Endothelial cell of umbilical vein (primary cell): ENCODE results near the gene ADPRH. TPM values are rescaled to one million over a fixed set of nuclear protein-coding genes. Genes with fewer than 3 reads are reported as not detected.

Source experiments
- BruUV-seq: library from RNA; stranded (reverse); fragments of 400-500 nt; replicated peaks from 2 replicates; lab custom pipeline; 2021; lab: Mats Ljungman, UMichigan
- CTCF ChIA-PET: fragments of 300-600, 350-600 bp; sonication (Branson Sonifier 250); formaldehyde crosslinking; loops from one replicate; lab custom pipeline; 2021; ENCODE audit warnings: antibody characterized with exemption, inconsistent platforms; lab: Charles Lee
- POLR2A ChIA-PET: fragments of 300-600, 350-600 bp; sonication (Branson Sonifier 250); formaldehyde crosslinking; loops from one replicate; lab custom pipeline; 2021; ENCODE audit warnings: antibody characterized with exemption, inconsistent platforms; lab: Charles Lee
- DNase-seq: peaks from one replicate; pipeline ENCODE4 v3.0.0-alpha.2; 2011; ENCODE audit warnings: low read depth, low spot score
- FAIRE-seq: peaks from 2 replicates; lab custom pipeline; 2011; peaks lifted over from hg19 to GRCh38; lab: Jason Lieb, UNC
- H2AFZ ChIP-seq: 2 replicates; pipeline ENCODE4 v1.6.0; 2012; ENCODE audit warnings: low read depth, low read length, control low read depth, inconsistent platforms
- H3K27ac ChIP-seq: 2 replicates; pipeline ENCODE4 v1.5.1; 2011; ENCODE audit warnings: low read depth, mild to moderate bottlenecking, control low read depth, low read length, moderate library complexity; ENCODE audit not compliant: insufficient read depth
- H3K27me3 ChIP-seq, 2 experiments: 2 replicates each; pipeline versions ENCODE4 v1.6.0 to v1.6.1; 2011; ENCODE audit warnings: low read length in 2 of 2, mixed read lengths in 1 of 2; ENCODE audit not compliant: control insufficient read depth in 2 of 2, insufficient read depth in 2 of 2
- H3K36me3 ChIP-seq, 2 experiments: 2 replicates in 1 of 2; 3 replicates in 1 of 2; pipeline ENCODE4 v1.5.1; 2011; ENCODE audit warnings: low read length in 2 of 2, mild to moderate bottlenecking in 1 of 2, moderate library complexity in 1 of 2; ENCODE audit not compliant: control insufficient read depth in 2 of 2, insufficient read depth in 2 of 2; ENCODE audit errors: extremely low read depth in 1 of 2
- H3K4me1 ChIP-seq: 3 replicates; pipeline ENCODE4 v1.5.1; 2011; ENCODE audit warnings: mild to moderate bottlenecking, low read length; ENCODE audit not compliant: control insufficient read depth, insufficient read depth; ENCODE audit errors: extremely low read depth
- H3K4me2 ChIP-seq: 2 replicates; pipeline ENCODE4 v1.6.1; 2011; ENCODE audit warnings: low read length, control low read depth, mixed read lengths; ENCODE audit not compliant: insufficient read depth
- H3K4me3 ChIP-seq, 3 experiments: fragments of 200-600 bp in 1 of 3; sonication (generic), shearing (Covaris generic) in 1 of 3; replicated peaks in 1 of 3; 2 replicates each; pipeline ENCODE4 v1.5.1; 2011 to 2016; ENCODE audit warnings: control low read depth in 3 of 3, low read length in 3 of 3, mild to moderate bottlenecking in 2 of 3, inconsistent platforms in 1 of 3, low read depth in 1 of 3, moderate library complexity in 1 of 3; ENCODE audit not compliant: insufficient read depth in 1 of 3
- H3K79me2 ChIP-seq: 2 replicates; pipeline ENCODE4 v1.6.0; 2012; ENCODE audit warnings: low read length, inconsistent platforms; ENCODE audit not compliant: control insufficient read depth, insufficient read depth
- H3K9ac ChIP-seq: replicated peaks from 2 replicates; pipeline ENCODE3; 2011; ENCODE audit warnings: low read length, control low read depth; ENCODE audit not compliant: insufficient read depth; ENCODE audit errors: extremely low read depth
- H3K9me1 ChIP-seq: replicated peaks from 3 replicates; pipeline ENCODE4 v1.6.0; 2011; ENCODE audit warnings: mild to moderate bottlenecking, low read length; ENCODE audit not compliant: control insufficient read depth, insufficient read depth; ENCODE audit errors: extremely low read depth
- H3K9me3 ChIP-seq: replicated peaks from 2 replicates; pipeline ENCODE4 v1.5.1; 2012; ENCODE audit warnings: low read length, inconsistent platforms; ENCODE audit not compliant: control insufficient read depth, insufficient read depth
- H4K20me1 ChIP-seq: replicated peaks from 2 replicates; pipeline ENCODE3; 2011; ENCODE audit warnings: mild to moderate bottlenecking, low read length; ENCODE audit not compliant: control insufficient read depth, insufficient read depth; ENCODE audit errors: extremely low read depth
- CTCF ChIP-seq, 2 donors: IDR thresholded peaks; 1 replicate in 1 of 2; 2 replicates in 1 of 2; pipeline ENCODE4 v1.5.1; 2011; ENCODE audit warnings: low read length in 2 of 2, mild to moderate bottlenecking in 2 of 2, moderate library complexity in 2 of 2, control low read depth in 1 of 2, inconsistent platforms in 1 of 2, low read depth in 1 of 2; ENCODE audit not compliant: insufficient read depth in 1 of 2; ENCODE audit errors: extremely low read depth in 1 of 2
- EZH2 ChIP-seq: IDR thresholded peaks from 2 replicates; pipeline ENCODE4 v1.6.1; 2012; ENCODE audit warnings: borderline replicate concordance, low read depth, mild to moderate bottlenecking, moderate library complexity, low read length, inconsistent platforms; ENCODE audit not compliant: severe bottlenecking
- FOS ChIP-seq: IDR thresholded peaks from 2 replicates; pipeline ENCODE4 v1.6.1; 2011; ENCODE audit warnings: mild to moderate bottlenecking, low read length, moderate library complexity, borderline replicate concordance; ENCODE audit not compliant: insufficient read depth
- GATA2 ChIP-seq: IDR thresholded peaks from 2 replicates; pipeline ENCODE4 v1.7.0; 2011; ENCODE audit warnings: low read depth, mild to moderate bottlenecking, moderate library complexity, mixed read lengths, low read length; ENCODE audit not compliant: insufficient read length, insufficient read depth
- JUN ChIP-seq: IDR thresholded peaks from 2 replicates; pipeline ENCODE4 v1.6.1; 2011; ENCODE audit warnings: borderline replicate concordance, low read depth; ENCODE audit not compliant: insufficient read length, insufficient read depth
- MYC ChIP-seq: IDR thresholded peaks from one replicate; pipeline ENCODE4 v1.6.1; 2011; ENCODE audit warnings: mild to moderate bottlenecking, low read depth, low read length
- POLR2A ChIP-seq: IDR thresholded peaks from 2 replicates; pipeline ENCODE4 v1.6.1; 2012; ENCODE audit warnings: low read depth, mild to moderate bottlenecking, control low read depth, low read length
- POLR2AphosphoS5 ChIP-seq: IDR thresholded peaks from 2 replicates; pipeline ENCODE4 v1.6.1; 2012; ENCODE audit warnings: low read depth, mild to moderate bottlenecking, control low read depth, low read length, moderate library complexity; ENCODE audit not compliant: insufficient read depth
- dilution Hi-C: fragments of 300-500 bp; cut with MboI; formaldehyde crosslinking; loops from one replicate; pipeline ENCODE4 v1.15.0; 2019; ENCODE audit warnings: low sequenced_read_pairs; ENCODE audit not compliant: extremely low pct_ligation_motif_present
- intact Hi-C: fragments of 100-400 bp; cut with micrococcal nuclease; formaldehyde crosslinking; loops from one replicate; pipeline ENCODE4 v1.10.0; 2022
- polyA plus RNA-seq, 4 experiments: library from polyadenylated mRNA; depleted of rRNA in 3 of 4; stranded (reverse) in 3 of 4; unstranded in 1 of 4; fragments of >200 nt; gene quantifications; 2 replicates each; pipeline versions ENCODE4 v1.2.1 to v1.2.3, GENCODE V29; 2011 to 2012; ENCODE audit warnings: missing spikeins in 1 of 4
- total RNA-seq: library from RNA; stranded (reverse); gene quantifications from 2 replicates; pipeline ENCODE4 v1.2.3, GENCODE V29; 2021
- TF ChIP-seq, protein P1 (sequence below): IDR thresholded peaks from 2 replicates; pipeline ENCODE4 v1.6.1; 2011; ENCODE audit not compliant: insufficient read depth, insufficient read length

Gene ADPRH
- total and polyA plus RNA-seq, 2 donors (not counting 3 experiments of a cell fraction or from before 2014, with no cell fraction given) = 3.5 to 8.0 TPM

DNA sequence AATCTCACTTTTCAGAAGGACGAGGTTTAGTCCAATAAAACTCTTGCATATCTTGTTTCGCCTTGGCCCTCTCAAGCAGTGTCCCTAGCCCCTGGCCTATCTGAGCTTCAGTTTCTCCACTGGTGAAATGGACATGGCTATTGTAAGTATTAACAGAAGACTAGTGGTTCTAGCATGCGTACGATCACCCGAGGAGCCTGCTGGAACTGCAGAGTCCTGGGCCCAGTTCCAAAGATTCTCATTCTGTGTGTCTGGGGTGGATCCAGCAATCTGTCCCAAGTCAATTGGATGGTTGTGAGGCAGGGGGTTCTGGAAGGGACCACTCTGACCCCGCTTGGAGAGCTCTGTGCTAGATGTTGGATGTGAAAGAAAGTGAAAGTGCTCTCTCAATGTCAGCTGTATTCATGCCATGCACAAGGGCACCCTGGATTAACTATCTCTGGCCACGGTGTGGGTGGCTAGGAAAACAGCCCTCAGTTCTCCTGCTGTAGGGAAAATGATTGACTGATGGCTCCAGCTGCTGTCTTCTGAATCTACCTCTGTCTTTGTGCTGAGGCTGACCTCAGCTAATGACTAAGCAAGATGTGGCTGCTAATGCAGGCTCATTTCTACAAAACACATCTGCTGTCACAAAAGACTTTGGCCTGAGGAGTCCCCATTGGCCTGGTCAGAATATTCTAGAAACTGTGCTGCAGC is 16.5 kb downstream of the ADPRH start:
- Histone ChIP-seq H3K9me1 (no peaks in the 10 kb centered on the region), H3K9me3 (no peaks in the 10 kb centered on the region), H3K4me2 (no peak overlapping the region), H3K9ac (no peak overlapping the region), H4K20me1 (no peaks in the 10 kb centered on the region), H2AFZ (peak overlapping the region; percentile 2), H3K27ac (no peak overlapping the region), H3K4me3 (no peak overlapping the region), H3K4me1 (peaks cover 12% of the 10 kb centered on the region), H3K27me3 (no peaks in the 10 kb centered on the region), H3K36me3 (no peaks in the 10 kb centered on the region), H3K79me2 (no peaks in the 10 kb centered on the region)
- intact Hi-C loops (no loop called here), dilution Hi-C loops (no loop called here)
- FAIRE-seq (no peak), DNase-seq (no peak)
- BruUV-seq = no TSS peak
- no peak for TF ChIP-seq JUN
- no peak for TF ChIP-seq EZH2
- no peak for TF ChIP-seq GATA2
- TF ChIP-seq, protein P1, sequence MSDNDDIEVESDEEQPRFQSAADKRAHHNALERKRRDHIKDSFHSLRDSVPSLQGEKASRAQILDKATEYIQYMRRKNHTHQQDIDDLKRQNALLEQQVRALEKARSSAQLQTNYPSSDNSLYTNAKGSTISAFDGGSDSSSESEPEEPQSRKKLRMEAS = no peak
- TF ChIP-seq POLR2A = no peak
- no peak for TF ChIP-seq CTCF (IDR thresholded peaks at IDR 0.05; ENCODE audit: extremely low read depth in 1 of 2, insufficient read depth in 1 of 2, low read depth in 1 of 2, low read length in 2 of 2)
- no peak for TF ChIP-seq FOS
- no peak for TF ChIP-seq POLR2AphosphoS5
- no peak for TF ChIP-seq MYC
- CTCF ChIA-PET = no interaction called here
- POLR2A ChIA-PET = no interaction called here
